ENCODE data around the gene FBH1.
"Not testable (repeated sequence)": the region's sequence is repeated elsewhere in the genome, so short reads cannot be mapped to it uniquely, and the experiment has no call there.

FBH1 gene

DNA sequence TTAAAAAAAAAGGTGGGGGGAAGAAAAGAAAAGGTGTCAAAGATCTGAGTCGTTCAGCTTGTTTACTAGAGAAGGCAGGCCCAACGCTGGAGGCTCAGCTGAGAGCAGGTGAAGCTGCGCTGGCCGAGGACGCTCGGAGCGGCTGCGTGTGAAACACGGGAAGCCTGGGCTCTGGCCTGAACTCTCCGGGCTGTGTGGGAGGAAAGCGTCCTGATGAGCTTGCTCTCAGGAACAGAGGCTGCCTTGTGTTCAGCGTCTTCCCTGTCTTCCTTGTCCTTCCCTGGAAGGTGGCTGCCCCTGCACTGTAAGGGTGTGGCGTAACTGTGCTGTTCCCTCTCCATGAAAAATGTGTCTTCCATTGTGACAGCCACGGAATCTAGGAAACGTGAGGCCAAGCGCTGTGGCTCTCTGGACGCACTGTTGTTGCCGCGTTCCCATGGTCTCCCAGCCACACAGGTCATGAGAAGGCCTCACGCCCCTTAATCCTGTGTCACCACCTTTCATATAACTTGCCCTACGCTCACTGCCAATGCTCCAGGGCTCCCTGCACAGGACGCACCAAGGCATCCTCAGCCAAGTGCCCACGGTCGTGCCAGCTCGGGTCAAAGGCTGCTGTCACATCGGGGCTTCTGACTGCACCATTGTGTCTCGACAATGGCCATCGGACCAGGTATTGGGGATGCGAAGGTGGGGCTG lies 71.5 kb downstream of the FBH1 start:
- no peak for DNase-seq

DNA sequence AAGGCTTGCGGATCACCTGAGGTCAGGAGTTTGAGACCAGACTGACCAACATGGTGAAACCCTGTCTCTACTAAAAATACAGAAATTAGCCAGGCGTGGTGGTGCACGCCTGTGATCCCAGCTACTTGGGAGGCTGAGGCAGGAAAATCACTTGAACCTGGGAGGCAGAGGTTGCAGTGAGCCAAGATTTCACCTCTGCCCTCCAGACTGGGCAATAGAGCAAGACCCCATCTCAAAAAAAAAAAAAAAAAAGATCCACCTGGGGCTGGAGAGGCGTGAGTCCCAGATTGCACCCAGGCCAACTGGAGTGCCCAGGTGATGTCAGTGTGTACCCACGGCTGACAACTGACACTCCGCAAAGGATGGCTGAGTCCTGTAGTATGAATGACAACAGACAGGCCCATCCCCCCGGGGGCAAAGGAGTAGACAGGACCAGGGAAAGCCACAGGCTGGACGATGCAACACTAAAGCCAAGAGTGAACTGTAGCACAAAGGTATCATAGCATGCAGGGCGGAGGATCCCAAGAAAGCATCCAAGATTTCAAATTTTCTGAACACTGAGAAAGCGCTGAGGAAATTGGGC lies 72.4 kb downstream of the FBH1 start:
- DNase-seq, result not testable (repeated sequence)

DNA sequence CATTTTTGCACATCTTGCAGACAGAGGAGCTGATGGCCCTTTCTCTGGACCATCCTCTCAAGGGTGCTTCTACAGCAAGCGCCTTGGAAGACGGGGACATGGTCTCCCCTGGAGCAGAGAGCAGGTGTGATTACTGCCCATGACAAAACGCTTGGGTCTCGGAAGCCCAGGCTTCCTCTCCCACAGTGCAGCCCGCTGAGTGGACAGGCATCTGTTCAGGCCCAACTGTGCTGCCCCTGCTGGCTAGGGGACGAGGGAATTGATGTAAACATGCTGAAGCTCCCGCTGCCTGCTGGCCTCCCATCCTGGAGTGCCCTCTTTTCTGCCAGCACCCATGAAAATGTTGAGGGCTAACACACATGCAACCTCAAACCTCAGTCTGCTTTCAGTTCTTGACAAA lies 73.0 kb downstream of the FBH1 start:
- no peak for DNase-seq

DNA sequence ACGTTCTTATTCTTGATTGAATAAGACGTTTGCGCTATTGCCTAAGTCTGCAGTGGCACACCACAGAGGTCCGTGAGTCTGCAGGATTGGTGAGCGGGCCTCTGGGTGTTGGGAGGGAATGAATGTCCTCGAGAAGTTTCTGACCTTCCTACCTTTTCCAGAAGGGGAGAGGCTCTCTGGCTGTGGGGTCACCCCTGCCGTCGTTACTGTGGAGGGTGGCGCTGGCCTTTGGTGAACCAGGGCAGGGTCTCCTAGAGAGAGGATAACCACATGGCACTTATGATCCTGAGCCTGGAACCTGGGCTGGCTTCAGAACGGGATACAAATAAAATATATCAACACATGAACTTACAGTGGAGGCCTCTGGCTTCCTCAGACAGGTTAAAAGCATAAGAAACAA lies 73.5 kb downstream of the FBH1 start:
- no peak for DNase-seq

DNA sequence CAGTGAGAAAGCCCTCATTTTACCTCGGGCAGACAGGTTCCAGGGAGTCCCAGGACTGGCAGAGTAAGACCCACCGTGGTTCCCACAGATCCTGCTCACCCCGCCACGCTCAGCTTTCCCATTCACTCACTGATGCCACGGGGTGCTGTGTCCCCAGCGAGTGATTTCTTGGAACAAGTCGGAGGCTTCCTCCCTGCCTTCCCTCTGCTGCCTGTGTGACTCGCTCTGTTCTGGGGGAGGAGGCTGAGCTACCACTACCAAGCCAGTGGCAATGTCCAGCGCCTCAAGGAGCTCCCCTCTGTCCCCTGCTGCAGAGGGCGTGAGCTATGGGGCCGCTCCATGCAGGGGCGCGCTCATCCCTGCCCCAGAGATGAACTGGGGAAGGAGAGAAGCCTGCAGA lies 74.7 kb downstream of the FBH1 start:
- DNase-seq, result no peak

DNA sequence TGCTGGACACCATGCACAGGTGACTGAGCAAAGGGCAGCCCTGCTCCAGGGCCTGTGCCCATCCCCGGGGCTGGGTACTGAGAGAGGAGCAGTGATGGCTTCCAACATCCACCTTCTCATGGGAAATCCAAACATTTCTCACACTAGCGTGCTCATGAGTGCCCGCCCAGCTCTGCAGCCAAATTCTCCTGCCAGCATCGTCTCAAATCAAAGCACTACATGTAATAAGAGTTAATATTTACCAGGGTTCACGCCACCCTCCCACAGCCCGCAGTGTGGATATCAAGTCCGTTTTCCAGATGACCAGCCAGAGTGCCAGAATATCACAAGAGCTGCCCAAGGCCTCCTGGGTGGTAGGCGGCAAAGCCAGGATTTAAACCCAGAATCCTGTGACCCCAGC lies 75.2 kb downstream of the FBH1 start:
- DNase-seq, result no peak

DNA sequence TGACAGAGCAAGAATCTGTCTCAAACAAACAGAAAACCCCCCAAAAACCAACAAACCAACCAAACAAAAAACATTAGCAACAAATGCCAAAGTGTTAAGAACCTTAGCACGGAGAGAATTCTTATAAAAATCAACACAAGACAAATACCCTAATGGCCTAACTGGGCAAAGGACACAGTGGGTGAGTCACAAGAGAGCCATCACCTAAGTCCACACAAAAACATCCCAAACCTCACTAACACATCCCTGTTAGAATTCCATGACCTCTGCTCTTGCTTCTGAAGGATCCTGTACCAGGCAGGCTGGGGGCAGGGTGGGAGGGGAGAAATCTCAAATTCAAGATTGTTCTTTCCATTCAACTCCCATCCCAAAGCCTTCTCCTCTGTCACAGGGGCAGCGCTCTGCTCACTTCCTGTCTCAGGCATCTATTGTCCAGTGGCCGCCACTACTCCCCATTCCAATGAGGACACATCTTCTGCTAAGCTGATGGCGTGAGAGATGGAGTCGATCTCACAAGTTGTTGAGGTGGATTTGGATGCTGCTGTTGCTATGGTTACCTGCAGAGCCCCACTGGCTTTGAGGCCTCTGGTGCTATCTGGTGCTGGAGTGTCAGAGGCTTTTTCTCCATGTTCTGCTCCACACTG lies 78.1 kb downstream of the FBH1 start:
- no peak for DNase-seq

DNA sequence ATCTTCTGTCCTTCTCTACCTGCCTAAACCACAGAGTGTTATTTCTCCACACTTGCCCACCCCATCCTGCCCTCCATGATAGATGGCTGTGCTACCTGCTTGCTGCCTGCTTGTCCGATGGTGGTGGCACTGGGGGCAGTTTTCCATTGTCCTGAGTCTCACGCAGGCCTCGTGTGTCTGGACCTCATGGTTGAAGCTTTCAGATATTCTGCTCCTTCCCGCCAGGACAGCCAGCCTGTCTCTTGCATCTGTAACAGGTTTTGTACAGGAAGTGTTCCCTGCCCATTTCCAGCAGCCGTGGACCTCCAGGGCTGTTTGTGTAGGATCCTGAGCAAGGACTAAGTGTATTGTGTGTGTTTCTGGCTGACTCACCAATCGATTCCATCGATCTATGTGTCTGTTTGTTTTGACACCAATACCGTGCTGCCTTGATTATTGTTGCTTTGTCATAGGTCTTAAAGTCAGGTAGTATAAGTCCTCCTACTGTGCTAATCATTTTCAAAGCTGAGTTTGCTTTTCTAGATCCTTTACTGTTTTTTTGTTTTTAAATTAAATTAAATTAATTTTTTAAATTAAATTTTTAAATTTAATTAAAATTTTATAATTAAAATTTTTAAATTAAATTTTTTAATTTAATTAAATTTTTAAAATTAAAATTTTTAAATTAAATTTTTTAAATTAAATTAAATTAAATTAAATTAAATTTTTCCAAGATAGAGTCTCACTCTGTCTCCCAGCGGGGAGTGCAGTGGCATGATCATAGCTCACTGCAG lies 78.8 kb downstream of the FBH1 start:
- no peak for DNase-seq

DNA sequence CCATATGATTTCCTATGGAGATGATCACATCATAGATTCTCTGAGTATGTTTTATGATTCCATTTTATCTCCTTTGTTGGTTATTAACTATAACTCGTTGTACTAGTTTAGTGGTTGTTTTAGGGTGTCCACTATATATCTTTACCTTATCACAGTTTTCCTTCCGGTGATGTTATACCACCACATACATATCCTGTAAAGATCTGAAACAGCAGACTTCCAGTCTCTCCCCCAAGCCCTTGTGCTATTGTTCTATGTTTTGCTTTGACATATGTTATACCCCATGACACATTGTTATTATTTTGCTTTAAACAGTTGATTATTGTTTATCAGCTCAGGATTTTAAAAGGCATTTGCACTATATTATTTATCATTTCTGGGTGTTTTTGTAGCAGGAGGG lies 80.0 kb downstream of the FBH1 start:
- DNase-seq, result no peak

DNA sequence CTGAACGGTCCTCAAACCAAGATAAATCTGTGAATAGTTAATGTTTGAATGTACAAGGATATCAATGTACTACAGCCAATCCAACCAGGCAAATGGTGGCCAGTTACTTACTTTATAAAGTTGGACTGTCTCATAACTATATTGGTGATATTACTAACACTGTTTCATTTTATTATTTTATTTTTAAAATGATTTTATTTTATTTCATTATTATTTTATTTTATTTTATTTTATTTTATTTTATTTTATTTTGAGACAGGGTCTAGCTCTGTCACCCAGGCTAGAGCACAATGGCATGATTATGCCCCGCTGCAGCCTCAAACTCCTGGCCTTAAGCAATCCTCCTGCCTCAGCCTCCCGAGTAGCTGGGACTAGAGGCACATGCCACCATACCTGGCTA lies 80.5 kb downstream of the FBH1 start:
- DNase-seq, result no peak

DNA sequence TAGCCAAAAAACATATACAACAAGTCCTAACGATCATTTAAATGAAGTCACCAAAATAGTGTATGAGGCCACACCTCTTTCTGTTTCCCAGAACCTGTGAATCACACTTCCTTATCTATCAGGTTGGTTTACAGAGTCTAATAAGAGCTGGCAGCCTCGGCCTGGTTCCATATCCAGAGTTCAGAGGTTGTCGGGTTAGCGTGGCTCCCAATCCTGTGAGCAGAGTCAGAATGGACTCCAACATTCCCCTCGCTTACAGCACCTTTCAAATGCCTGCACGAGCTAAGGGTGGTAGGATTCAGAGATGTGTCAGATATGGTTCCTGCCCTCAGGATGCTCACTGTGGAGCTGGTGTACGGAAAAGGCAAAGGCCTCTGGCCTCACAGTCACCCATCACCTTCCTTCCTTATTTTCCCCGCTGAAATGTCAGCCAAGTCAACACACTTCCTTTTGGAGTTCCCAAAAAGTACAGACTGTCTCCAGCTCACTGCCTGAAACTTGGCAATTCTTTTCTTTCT lies 81.3 kb downstream of the FBH1 start:
- DNase-seq, result peak; percentile 12

DNA sequence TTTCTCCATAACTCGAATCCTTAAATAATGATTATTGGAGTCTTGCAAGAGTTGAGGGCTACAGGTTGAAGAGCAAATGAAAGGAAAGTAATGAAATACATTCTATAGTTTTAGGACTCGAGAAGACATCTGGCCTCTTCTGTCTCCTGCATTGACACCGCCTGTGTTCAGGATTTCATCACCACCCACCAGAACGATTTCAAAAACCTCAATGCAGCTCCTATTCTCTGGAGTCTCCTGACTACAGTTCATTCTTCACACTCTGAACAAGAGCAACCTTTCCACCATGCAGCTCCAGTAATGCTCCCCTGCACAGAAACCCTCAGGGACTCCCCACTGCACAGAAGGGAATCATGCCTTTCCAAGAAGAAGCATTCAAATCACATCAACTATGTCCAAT lies 81.8 kb downstream of the FBH1 start:
- DNase-seq, result no peak

DNA sequence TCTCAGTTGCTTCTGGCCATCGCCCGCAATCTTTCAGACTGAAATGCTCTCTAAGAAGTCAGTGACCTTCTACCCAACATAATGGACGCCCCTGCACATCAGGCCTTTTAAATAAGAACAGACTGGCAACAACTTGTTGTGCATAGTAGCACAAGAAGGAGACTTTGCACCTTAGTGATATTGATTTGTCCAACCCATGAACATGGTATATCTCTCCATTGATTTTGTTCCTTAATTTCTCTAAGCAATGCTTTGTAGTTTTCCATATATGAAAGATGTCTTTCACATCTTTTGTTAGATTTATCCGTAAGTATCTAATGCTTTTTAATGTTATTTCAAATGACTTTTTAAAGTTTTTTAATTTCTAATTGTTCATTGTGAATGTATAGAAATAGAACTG lies 83.0 kb downstream of the FBH1 start:
- no peak for DNase-seq

DNA sequence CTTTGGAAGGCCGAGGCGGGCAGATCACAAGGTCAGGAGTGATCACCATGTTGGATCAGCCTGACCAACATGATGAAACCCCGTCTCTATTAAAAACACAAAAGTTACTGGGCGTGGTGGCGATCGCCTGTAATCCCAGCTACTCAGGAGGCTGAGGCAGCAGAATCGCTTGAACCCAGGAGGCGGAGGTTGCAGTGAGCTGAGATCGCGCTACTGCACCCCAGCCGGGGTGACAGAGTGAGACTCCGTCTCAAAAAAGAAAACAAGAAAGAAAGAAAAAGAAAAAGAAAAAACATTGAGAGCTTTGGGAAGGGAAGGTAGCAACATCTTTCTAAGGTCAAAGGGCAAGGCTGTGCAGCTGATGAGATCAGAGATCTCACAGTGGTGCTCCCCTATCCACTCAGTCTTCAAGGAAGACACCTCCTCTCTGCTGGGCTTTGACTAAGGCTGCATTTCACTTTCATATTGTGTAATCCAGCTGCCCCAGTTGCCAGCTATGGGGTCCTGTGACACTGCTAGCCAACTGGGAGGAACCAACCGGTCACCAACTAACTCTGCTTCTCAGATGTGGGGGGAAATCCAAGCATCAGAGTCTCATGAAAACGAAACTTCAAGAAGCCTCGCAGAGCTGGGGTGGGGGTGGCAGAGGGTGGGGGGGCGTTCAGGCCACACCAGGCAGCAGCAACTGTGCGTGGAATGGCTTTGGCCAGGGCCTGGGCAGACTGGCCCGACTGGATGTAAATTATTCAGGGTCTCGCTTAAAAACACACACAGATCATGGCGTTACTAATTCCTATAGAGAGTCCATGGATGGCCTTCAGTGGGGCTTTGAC lies 85.8 kb downstream of the FBH1 start:
- peak; percentile 20 for DNase-seq

DNA sequence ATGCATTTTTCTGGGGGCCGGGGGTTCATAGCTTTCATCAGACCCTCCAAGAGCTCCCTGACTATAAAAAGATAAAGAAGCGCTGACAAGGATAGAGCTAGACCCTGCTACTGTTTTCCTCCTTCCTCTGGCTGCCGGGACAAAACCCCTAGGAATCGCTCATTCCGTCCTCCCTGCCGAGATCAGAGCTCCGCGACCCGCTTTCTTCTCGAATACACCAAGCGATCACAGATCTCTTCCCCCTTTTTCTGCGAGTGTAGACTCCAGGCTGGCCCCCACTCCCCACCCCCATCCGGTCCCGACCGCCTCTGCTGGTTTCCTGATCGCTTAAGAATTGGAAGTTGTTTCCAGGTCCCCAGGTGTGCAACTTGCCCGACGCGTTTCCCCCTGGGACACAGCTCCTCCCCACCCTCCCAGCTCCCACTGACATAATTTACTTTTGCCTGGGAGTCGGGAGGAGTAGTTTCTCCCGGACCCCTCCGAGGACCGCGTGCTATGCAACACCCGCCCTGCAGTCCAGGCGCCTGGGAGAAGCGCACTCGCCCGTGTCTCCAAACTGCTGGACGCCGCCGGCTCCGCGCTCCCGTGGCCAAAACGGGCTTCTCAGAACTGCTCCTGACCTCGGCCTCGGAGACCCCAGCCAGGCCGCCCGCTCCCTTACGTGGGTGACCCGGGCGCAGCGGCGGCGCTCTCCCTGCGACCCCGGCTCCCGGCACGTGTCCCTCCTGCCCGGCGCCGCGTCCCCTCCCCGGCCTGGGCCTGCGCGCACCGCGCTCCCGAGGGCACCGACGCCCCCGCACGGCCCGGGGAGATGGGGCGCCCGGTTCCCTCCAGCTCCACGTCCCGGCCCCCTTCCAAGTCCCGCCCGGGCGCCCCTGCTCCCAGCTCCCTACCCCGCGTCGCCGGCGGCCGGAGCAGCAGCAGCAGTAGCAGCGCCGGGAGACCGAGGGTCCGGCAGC lies 86.7 kb downstream of the FBH1 start:
- DNase-seq, result peak; percentile 26

DNA sequence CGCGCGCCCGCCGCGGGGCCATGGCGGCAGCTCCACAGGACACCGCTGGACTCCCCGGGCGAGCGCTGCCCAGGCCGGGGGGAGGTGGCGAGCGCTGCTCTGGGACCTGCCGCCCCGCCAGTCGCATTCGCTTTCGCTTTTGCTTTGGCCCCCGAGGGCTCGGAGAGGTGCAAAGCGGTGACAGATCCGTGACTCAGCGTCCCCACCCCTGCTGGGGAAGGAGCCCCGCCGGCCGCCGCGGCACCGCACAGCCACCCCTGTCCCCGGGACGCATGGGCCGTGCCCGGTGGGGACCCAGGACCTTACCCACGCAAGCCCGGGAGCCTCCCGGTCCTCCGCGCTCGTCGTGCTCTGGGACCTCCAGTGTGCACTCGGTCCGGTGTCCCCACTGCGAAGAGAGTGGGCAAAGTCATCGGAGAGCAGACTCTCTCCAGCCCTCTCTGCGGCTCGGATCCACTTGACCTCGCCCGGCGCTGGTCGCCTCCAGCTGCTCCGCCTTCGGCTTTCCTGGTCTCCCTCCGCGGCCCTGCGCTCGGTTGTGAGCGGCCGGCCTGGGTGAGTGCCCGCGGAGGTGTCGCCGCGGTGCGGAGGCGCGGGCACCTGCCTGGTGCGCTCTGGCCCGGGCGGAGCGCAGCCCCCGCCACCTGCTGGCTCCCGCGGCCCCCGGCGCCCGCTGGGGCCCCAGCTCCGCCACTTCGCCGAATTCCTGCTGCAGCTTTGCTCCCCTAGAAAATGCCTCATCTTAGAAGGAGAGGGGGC lies 87.6 kb downstream of the FBH1 start, which contains the start of gene IL15RA:
Gene IL15RA (minus strand): TSS at position 73 of the 759 bp plus-strand sequence. CDS start 51 bp downstream, at position 22.
- peak; percentile 77 for DNase-seq

DNA sequence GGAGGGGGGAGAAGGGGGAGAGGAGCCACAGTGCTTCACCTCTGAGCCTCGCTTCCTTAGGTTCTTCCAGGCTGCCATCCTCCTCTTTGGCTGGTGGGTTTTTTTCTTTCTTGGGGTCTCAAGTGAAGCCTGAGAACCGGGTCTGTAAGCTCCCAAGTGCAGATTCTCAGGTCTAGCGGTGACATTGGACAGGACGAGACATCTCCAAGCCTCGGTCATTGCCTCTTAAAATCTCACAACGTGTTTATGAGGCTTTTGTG lies 88.1 kb downstream of the FBH1 start:
- DNase-seq, result no peak

DNA sequence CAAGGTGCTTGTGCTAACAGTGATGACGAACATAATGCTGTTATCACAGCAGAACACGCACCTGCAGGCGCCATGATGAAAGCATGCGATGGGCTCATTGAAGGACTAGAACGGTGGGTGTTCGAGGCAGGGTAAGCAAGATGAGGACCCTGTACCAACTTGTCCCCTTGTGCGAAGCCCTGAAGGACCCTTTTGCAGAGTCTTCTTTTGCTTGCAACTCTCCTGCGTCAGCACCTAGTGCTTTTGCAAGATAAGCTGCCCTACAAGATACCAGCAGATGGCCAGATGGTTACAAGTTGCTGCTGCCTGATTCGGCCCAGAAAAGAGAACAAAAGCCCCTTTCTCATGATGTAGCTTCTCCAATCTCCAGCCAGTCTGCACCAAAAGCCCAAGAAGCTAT lies 91.5 kb downstream of the FBH1 start:
- no peak for DNase-seq

DNA sequence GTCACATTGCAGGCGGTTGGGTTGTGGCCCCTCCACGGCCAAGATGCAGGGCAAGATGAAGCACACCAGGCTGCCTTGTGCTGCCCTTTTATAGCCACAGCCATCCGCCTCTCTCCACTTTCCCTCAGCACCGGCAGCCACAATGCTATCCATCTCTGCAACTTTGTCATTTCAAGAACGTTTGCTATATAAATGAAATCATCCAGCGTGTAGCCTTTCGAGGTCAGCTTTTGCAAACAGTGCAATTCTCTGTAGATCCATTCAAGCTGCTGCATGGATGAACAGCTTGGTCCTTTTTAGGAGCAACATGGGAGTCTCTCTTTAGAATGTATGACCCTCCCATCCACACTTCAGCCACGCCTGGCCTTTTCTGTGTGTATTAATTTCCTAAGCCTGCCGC lies 93.7 kb downstream of the FBH1 start:
- no peak for DNase-seq

DNA sequence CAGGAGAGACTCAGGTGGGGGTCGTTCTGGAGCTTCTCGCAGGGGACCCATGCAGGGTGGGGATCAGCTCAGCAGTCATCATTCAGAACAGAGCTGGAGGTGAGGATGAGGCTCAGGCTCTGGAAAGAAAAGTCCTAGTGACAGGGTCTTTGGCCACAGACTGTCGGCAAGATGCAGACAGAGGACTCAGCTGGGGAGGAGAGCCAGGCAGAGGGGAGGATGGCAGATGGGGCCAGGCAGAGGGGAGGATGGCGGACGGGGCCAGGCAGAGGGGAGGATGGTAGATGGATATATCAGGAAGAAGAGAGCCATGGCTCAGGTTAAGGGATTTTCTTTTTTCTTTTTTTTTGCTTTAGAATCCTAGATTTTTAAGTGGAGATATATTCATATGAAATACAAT lies 95.0 kb downstream of the FBH1 start:
- DNase-seq, result no peak
